Smooth muscle cell (in vitro differentiated cells): ENCODE measurements around the gene PTGER1. TPM values are rescaled to one million over a fixed set of nuclear protein-coding genes. Genes with fewer than 3 reads are reported as not detected.
A peak's percentile ranks its signal among the peaks of the same experiment; 100 is the strongest.

Source experiments
- DNase-seq: peaks from one replicate; lab custom pipeline; 2025; ENCODE audit not compliant: unreplicated experiment; lab: John Stamatoyannopoulos, UW
- H2AFZ ChIP-seq: fragments of 200-600 bp; sonication (generic); 2 replicates; pipeline ENCODE4 v1.6.0; 2016; ENCODE audit warnings: antibody characterized with exemption, low read depth, mild to moderate bottlenecking
- H3F3A ChIP-seq: fragments of 200-600 bp; sonication (generic); 2 replicates; pipeline ENCODE4 v1.6.0; 2017; ENCODE audit warnings: antibody characterized with exemption, low read depth
- H3K27ac ChIP-seq: fragments of 200-600 bp; sonication (generic); 2 replicates; pipeline ENCODE4 v1.5.1; 2016; ENCODE audit warnings: low read depth, mild to moderate bottlenecking
- H3K27me3 ChIP-seq: fragments of 200-600 bp; sonication (generic); 2 replicates; pipeline ENCODE4 v1.6.1; 2016; ENCODE audit warnings: low read depth, mild to moderate bottlenecking
- H3K36me3 ChIP-seq: fragments of 200-600 bp; sonication (generic); 2 replicates; pipeline ENCODE4 v1.5.1; 2016; ENCODE audit warnings: low read depth
- H3K4me1 ChIP-seq: fragments of 200-600 bp; sonication (generic); 2 replicates; pipeline ENCODE4 v1.5.1; 2016; ENCODE audit warnings: low read depth
- H3K4me2 ChIP-seq: fragments of 200-600 bp; sonication (generic); 2 replicates; pipeline ENCODE4 v1.6.0; 2016; ENCODE audit warnings: mild to moderate bottlenecking
- H3K4me3 ChIP-seq: fragments of 200-600 bp; sonication (generic); 2 replicates; pipeline ENCODE4 v1.5.1; 2016; ENCODE audit warnings: mild to moderate bottlenecking
- H3K79me2 ChIP-seq: fragments of 200-600 bp; sonication (generic); 2 replicates; pipeline ENCODE4 v1.6.0; 2016; ENCODE audit warnings: low read depth, mild to moderate bottlenecking
- H3K9ac ChIP-seq: fragments of 200-600 bp; sonication (generic); 2 replicates; pipeline ENCODE4 v1.6.0; 2016; ENCODE audit warnings: low read depth
- H3K9me3 ChIP-seq: fragments of 200-600 bp; sonication (generic); replicated peaks from 2 replicates; pipeline ENCODE4 v1.5.1; 2016; ENCODE audit warnings: low read depth
- H4K20me1 ChIP-seq: fragments of 200-600 bp; sonication (generic); 2 replicates; pipeline ENCODE4 v1.6.0; 2016; ENCODE audit warnings: low read depth
- WGBS: methylation state at CpG from one replicate; pipeline ENCODE4 v1.1.7; 2016; ENCODE audit warnings: low lambda C conversion rate; 5-methylcytosine and 5-hydroxymethylcytosine counted together
- polyA plus RNA-seq: library from polyadenylated mRNA; unstranded; fragments of >200 nt; fragmentation: Nextera tagmentation; extraction: Ambion mirVana; gene quantifications from 2 replicates; pipeline ENCODE4 v1.2.1, GENCODE V29; 2016
- total RNA-seq: library from RNA; depleted of rRNA; stranded (reverse); fragments of >200 nt; gene quantifications from 2 replicates; pipeline ENCODE4 v1.2.3, GENCODE V29; 2014
- TF ChIP-seq, protein P1 (sequence below): fragments of 200-600 bp; sonication (generic); IDR thresholded peaks from 2 replicates; pipeline ENCODE4 v1.5.1; 2017; ENCODE audit warnings: borderline replicate concordance, mild to moderate bottlenecking, antibody characterized with exemption; ENCODE audit not compliant: insufficient read depth, poor library complexity, severe bottlenecking

The PTGER1 gene
- total and polyA plus RNA-seq, 2 experiments from 2014 or later = 0.27 to 1.0 TPM

DNA sequence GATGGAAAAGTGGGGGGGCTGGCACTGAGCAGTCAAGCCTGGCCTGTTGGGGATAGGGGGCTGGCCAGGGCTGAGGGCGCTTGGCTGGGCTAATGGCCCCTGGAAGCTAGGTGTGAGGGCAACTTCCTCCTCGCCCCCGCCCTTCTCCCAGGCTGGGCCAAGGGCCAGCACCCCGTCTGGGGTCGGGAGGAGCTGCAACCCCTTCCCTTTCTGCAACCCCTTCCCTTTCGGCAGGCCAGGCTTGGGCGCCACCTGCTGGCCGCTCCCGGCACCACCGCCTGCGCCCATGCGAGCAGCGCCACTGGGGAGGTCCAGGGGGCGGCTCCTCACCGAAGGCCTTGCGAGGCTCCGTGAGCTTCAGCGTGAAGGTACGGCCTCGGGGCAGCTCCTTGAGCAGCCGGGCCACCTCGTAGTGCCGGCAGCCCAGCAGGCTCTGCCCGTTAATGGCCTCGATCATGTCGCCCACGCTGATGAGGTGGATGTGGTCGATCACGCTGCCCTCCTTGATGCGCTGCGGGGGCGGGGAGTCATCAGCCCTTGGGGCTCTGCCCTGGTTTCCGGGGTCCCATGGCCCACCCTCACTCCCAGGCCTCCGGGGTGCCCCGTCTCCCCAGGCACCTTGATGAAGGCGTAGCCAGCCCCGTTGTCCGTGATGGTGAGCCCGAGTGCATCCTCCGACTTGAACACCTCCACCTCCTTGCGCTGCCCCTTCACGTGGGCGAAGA lies 5.0 kb upstream of the PTGER1 start:
- 68% methylated on average over 40 of the region's 43 CpGs for WGBS
- H3K4me1 ChIP-seq = peaks cover 8% of the 10 kb centered on the region
- no peaks in the 10 kb centered on the region for H3K27me3 ChIP-seq
- no peak overlapping the region for H3K27ac ChIP-seq
- no peaks in the 10 kb centered on the region for H3F3A ChIP-seq
- TF ChIP-seq, protein P1, sequence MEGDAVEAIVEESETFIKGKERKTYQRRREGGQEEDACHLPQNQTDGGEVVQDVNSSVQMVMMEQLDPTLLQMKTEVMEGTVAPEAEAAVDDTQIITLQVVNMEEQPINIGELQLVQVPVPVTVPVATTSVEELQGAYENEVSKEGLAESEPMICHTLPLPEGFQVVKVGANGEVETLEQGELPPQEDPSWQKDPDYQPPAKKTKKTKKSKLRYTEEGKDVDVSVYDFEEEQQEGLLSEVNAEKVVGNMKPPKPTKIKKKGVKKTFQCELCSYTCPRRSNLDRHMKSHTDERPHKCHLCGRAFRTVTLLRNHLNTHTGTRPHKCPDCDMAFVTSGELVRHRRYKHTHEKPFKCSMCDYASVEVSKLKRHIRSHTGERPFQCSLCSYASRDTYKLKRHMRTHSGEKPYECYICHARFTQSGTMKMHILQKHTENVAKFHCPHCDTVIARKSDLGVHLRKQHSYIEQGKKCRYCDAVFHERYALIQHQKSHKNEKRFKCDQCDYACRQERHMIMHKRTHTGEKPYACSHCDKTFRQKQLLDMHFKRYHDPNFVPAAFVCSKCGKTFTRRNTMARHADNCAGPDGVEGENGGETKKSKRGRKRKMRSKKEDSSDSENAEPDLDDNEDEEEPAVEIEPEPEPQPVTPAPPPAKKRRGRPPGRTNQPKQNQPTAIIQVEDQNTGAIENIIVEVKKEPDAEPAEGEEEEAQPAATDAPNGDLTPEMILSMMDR = peak; percentile 86
- no peaks in the 10 kb centered on the region for H3K79me2 ChIP-seq
- peak; percentile 5 for DNase-seq
- H3K9me3 ChIP-seq = no peaks in the 10 kb centered on the region
- no peak overlapping the region for H3K4me2 ChIP-seq
- peaks cover 53% of the 10 kb centered on the region for H4K20me1 ChIP-seq
- no peaks in the 10 kb centered on the region for H3K36me3 ChIP-seq
- no peak overlapping the region for H3K9ac ChIP-seq
- no peak overlapping the region for H2AFZ ChIP-seq
- no peak overlapping the region for H3K4me3 ChIP-seq

DNA sequence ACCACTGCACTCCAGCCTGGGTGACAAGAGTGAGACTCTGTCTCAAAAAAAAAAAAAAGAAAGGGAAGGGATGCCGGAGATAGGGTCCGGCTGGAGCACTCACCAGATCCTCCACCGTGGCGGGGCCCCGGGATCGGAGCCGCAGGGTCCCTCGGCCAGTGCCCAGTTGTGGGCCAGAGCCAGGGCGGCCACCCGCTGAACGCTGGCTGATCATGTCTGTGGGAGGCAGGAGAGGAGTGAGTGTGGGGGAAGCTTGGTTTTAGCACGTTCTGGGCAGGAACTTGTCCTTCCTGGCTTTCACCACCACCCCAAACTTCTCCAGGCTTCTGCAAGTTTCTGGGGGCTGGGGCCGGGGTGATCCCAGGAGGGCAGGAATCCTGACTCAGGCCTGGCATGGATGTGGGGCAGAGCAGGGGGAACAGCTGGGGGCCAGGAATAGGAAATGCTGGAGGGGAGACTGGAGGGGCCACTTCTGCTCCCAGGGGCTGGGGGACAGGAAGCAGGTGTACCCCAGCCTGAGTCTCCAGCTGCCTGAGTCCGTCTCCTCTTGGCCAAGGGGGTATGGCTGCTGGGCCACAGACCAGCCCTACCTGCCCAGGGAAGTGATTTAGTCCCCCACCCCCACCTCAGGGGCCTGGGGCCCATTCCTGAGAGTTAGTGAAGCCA lies 4.3 kb upstream of the PTGER1 start:
- H3K27ac ChIP-seq = no peak overlapping the region
- no peak for DNase-seq
- H3K9me3 ChIP-seq = no peaks in the 10 kb centered on the region
- H3F3A ChIP-seq = no peaks in the 10 kb centered on the region
- no peak overlapping the region for H2AFZ ChIP-seq
- TF ChIP-seq, protein P1 = no peak
- H3K4me2 ChIP-seq = no peak overlapping the region
- no peak overlapping the region for H3K4me3 ChIP-seq
- H3K79me2 ChIP-seq = no peaks in the 10 kb centered on the region
- peaks cover 12% of the 10 kb centered on the region for H3K4me1 ChIP-seq
- H3K36me3 ChIP-seq = no peaks in the 10 kb centered on the region
- peaks cover 53% of the 10 kb centered on the region for H4K20me1 ChIP-seq
- WGBS = 97% methylated on average over 14 of the region's 14 CpGs
- H3K27me3 ChIP-seq = no peaks in the 10 kb centered on the region
- no peak overlapping the region for H3K9ac ChIP-seq

DNA sequence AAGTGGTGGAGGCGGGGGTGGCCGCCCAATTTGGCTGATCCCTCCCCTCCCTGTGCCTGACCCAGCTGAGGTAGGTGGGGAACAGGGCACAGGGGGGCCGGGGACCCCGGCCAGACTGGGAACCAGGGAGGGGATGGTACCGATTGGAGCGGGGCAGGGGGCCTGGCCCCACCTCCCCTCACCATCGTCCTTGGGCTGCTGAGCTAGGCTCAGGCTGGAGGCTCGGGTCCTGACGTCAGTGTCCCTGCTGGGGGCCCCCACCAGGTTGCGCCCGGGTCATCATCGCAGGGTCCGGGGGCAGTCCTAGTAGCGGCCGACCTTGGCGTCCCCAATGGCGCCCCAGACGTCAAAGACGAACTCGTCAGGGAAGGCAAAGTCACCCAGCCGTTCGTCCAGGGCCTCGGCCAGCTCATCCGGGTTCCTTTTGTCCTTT lies 3.0 kb upstream of the PTGER1 start:
- Histone ChIP-seq H3K27me3 (no peaks in the 10 kb centered on the region), H3K4me2 (no peak overlapping the region), H4K20me1 (peaks cover 49% of the 10 kb centered on the region), H3K9me3 (no peaks in the 10 kb centered on the region), H3K4me1 (peaks cover 12% of the 10 kb centered on the region), H3K79me2 (no peaks in the 10 kb centered on the region), H3K9ac (no peak overlapping the region), H3K4me3 (no peak overlapping the region), H3F3A (no peaks in the 10 kb centered on the region), H3K27ac (no peak overlapping the region), H2AFZ (no peak overlapping the region), H3K36me3 (no peaks in the 10 kb centered on the region)
- TF ChIP-seq, protein P1 = no peak
- no peak for DNase-seq
- WGBS = 95% methylated on average over 24 of the region's 24 CpGs
